Measurements from ENCODE around the gene SIPA1L3.
"Not testable (repeated sequence)": the region's sequence is repeated elsewhere in the genome, so short reads cannot be mapped to it uniquely, and the experiment has no call there.

The SIPA1L3 gene

DNA sequence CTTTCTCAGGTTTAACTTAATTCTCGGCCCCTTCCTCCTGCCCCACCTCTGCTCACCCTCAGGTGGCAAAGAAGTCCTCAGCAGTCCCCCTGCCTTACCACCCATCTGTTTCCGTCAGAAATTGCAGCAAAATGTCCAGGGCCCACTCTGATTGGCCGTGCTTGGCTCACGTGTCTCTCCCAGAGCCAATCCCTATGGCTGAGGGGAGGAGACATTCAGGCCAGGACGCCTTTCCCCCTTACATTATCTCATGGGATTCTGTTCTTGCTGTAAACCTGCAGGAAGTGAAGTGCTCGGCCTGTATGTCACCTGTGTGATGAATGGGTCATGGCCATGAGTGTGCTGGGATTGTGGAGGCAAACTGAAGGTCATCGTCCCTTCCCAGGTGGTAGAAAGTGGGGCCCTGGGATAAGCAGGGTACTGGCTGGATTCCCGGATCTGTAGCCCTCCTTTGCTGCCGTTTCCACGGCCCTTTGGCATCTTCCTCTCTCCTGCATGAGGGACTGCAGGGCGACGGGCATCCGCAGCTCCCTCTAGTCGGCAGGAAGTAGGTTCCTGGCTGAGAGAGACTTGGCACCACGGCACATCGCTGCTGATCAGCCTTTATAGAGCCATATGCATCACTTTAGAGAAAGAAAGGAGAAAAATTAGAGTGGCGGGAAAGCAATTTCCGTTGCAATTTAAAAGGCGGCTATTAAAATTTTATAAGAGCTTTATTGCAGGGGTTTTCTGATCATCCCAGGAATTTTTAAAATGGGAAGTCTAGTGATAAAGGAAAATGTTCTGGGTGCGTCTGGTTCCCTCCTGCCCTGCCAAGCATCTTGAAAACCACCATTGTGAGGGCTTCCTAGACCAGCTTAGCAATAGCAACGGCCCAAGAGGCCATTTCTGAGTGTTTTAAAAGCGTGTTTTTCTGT lies 118.2 kb downstream of the SIPA1L3 start:
- DNase-seq = no peak

DNA sequence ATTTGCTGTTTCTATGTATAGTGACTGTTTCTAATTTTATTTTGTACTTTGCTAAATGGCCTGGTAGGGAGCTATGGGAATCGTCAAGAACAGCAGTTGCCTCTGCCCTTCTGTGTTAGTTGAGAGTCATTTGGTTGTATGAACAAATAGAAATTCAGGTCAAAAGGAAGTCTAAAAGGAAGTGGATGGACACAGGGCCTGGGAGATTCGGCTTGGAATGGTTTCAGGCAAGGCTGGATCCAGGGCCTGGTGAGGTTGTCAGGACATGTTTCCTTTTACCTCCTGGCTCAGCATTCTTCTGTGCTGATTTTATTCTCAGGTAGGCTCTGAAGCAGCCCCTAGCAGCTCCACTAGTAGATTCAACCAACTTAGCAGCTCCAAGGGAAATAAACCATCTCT lies 118.9 kb downstream of the SIPA1L3 start:
- no peak for DNase-seq

DNA sequence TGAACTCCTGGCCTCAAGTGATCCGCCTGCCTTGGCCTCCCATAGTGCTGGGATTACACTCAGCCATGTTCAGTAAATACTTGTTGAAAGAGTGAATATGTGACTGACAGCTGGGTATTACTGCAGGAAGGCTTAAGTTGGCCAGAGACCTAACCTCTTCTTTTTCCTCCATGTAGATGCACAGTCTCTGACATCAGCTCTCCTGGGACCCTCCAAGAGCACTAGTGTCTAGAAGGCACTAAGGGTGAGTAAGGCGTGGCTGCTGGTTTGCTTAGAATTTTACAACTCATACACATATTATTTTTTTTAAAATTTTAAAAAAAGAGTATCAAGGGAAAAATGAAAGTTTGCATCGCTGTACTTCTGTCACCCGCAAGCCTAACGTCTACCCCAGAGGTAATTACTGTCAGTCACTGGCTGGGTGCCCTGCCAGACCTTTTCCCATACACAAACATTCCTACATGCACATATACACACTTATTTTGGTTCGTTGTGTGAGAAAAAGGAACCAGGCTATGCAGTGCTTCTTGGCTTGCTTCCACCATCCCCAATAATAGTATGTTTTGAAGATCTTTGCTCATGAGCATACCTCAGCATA lies 122.0 kb downstream of the SIPA1L3 start:
- no peak for DNase-seq

DNA sequence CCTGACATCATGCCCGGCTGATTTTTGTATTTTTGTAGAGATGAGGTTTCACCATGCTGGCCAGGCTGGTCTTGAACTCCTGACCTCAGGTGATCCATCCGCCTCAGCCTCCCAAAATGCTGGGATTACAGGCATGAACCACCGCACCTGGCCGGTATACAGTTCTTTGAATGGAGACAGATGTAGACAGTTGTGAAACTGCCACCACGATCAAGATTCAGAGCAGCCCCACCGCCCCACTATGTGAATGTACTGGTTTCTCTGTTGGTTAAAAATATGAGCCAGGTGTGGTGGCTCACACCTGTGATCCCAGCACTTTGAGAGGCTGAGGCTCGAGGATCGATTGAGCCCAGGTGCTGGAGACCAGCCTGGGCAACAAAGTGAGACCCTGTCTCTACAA lies 123.0 kb downstream of the SIPA1L3 start:
- DNase-seq = not testable (repeated sequence)

DNA sequence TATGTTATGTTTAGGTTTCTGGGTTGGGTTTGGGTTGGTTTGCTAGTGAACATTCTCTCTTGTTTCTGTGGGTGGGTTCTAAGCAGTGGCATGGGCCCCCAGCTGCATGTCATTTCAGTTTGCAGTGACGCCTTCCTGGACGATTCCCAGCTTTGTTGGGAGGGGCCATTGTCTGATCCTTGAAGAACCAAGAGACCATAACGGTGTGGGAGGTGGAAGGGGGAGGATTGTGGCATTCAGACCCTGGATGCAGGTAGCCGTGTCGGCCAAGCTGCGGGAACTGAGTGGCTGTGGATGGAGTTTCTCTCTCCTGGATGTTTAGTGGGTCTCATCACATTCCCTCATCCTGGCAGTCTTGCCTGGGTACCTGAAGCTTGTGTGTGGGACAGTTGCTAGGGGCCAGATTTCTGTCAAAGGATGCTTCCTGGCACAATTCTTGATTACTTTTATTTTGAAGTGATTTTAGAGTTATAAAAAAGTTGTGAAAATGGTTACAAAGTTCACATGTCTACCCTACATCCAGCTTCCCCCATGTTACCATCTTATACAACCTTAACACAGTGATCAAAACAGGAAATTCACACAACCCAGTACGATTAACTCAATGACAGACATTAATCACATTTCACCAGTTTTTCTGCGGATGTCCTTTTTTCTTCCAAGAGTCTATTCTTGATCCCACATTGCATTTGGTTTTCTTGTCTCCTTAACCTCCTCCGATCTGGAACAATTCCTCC lies 123.8 kb downstream of the SIPA1L3 start:
- no peak for DNase-seq

DNA sequence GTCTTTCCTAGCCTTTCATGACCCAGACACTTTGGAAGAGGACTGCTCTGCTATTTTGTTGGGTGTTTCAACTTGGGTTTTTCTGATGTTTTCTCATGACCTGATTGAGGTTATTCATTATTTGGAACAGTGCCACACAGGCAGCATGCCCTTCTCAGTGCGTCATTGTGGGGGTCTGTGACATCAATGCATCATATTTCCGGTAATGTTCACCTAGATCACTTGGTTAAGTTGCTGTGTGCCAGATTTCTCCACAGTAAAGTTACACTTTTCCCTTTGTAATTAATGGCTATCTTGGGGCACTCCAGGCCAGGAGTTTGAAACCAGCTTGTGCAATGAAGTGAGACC lies 124.4 kb downstream of the SIPA1L3 start:
- DNase-seq = no peak

DNA sequence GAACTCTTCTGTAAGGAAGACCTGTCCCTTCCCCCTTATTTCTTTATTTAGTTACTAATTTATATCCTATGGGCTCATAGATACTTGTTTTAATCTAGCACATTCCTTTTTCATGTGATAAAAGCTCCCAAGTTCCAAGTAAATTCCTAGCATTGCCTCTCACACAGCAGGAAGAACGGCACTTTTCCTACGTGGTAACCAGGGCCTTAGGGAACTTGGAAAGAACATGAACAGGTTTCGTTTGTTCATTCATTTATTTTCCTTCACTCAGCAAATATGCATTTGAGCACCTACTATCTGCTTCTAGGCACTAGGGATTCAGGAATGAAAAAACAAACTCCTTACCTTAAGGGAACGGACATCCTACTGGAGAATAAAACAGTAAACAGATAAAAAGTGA lies 125.1 kb downstream of the SIPA1L3 start:
- no peak for DNase-seq

DNA sequence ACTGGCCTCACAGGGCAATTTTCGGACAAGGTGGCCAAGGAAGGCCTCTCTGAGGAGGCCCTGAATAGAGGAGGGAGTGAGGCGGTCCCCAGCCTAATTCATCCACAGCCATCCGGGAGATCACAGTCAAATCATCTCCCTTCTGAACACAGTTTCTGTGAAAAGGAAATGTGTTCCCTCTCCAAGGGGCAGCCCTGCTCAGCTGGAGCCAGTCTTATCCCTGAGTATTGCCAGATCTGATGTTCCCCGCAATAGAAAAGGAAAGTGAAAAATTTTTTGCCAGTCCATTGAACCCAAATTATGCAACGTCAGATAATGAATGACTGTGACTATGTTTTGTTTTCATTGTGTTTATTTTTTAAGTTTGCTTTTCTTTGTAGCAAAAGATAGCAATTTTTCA lies 125.9 kb downstream of the SIPA1L3 start:
- DNase-seq = no peak

DNA sequence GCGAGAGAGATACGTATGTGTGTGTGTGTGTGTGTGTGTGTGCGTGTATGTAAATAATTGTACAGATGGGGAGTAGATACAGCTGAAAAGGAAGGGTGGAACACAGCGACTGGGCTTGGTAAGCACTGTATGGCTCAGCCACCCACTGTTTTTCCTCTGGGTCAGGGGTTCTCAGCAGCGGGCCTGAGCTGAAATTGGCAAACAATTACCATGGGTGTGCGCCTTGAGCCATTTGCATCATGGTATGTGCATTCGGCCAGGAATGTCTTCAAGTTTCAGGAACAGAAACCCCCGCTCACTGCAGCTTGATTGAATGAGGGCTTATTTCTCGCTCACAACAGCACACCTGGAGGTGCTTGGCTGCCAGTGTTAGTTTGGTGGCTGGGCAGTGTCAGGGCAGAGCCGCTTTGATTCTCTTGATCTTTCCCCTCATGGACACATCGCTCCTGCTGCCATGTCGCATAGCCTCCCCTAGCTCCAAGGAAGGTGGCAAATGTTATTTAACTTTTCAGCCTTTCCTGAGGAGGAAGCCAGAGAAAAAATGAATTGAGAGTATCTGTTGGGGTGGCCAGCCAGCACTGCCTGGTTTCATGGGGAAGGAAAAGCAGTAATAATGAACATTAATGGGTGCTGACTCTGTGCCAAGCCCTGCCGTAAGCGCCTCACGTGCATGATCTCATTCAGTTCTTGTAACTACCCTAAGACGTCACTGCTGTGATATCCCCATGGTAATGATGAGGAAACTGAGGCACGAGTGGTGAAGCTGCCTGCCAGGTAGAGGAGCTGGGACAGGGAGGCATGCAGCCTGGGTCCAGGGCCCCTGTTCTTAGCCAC lies 126.9 kb downstream of the SIPA1L3 start:
- DNase-seq = no peak

DNA sequence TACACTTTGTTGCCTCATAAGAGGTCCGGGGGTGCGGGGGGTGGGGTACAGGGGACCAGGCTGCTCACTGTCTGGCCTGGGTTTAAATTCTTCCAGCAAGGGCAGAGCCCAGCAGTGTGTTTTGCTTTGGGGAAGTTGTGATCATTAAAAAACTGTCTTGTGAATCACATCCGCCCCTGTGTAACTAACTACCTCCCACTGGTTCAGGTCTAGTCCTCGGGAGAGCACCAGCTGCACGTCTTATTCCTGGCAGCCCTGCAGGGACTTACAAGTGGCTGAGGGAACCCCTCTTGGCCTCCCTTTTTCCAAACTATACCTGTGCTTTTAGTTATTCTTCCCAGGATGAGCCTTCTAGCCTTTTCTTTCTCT lies 127.5 kb downstream of the SIPA1L3 start:
- no peak for DNase-seq

DNA sequence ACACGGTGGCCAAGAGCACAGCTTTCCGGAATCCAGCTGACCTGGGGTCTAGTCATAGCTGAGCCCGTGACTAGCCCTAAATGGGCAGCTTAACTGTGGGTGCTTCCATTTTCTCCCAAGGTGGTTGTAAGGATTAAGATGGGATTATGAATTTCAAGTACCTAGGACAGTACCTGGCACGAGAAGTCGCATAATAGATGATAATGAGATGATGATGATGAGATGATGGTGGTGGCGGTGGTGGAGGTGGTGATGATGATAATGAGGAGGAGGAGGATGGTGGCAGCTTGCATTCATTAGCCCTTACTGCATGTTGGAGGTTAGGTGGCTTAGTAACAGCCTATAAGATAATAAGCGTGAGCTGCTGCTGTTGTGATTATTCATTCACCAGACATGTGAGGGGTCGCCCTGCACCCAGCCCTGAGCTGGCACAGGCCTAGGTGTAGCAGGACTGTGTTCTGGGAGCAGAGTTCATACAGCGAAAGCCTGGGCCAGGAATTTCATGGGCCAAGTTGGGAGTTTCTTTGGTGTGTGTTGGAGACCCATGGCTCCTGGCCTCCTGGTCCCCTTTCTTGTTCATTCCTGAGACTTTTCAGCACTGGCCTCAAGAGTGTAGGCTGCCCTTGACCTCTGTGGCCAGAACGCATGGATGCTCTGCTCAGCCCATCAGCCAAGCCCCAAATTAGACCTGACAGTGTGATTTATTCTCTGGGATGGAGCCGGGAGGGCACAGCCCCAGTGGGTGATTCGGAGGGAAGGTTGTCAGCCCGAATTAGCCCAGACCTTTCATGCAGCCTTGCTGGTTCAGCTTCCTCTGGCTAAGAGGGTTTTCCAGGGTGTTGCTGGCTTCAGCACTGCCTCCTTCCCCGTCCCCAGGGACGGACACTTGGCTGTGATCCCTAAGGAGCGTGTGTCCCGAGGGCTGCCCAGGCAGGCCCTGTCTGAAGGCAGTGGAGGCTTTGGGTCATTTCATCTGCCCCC lies 128.8 kb downstream of the SIPA1L3 start:
- DNase-seq = no peak

DNA sequence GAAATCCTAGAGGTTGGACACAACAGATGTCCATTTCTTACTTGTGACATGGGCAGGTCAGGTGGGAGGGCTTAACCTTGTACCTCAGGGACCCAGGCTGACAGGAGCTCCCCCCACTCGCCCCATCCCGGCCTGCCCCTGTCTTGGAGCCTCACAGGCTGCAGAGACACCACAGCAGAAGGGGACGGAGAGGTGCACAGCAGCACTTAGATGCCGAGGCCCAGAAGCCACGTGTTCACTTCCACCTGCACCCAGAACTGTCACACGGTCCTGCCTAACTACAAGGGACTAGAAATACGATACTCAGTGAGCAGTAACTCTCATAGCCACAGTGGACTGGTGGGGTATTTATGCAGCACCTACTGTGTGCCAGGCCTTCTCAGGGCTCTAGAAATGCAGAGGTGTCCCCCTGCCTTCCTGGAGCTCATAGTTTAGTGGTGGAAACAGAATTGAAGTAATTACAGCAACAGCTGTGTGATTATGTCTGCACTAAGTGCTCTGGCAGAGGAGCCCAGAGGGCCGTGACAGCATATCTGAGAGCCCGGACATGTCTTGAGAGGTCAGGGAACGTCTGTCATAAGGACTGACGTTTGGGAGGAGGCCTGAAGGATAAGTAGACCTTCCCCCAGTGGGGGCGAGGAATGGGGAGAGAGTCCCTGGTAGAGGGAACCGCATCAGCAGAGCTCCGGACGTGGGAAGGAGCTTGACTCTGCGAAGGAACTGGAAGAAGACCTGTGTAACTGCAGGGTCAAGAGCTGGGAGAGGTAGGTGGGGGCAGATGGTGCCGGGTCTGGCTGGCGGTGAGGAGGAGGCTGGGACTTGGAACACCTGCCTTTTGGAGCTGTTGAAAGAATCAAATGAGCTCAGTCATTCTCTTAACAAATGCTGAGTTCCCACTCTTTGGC lies 130.0 kb downstream of the SIPA1L3 start:
- no peak for DNase-seq

DNA sequence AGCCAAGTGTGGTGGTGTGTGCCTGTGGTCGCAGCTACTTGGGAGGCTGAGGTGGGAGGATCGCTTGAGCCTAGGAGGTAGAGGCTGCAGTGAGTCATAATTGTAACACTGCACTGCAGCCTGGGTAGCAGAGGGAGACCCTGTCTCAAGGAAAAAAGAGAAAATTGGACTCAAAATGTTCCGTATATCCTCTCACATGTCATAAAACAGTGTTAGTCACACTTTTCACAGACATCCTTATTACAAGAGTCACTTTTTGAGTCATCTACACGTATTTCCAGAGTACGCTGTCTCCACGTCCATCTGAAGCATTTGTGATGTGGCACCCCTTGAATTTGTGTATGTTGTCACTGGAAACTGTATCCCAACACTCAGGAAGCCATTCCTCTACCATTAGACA lies 133.0 kb downstream of the SIPA1L3 start:
- DNase-seq = no peak

DNA sequence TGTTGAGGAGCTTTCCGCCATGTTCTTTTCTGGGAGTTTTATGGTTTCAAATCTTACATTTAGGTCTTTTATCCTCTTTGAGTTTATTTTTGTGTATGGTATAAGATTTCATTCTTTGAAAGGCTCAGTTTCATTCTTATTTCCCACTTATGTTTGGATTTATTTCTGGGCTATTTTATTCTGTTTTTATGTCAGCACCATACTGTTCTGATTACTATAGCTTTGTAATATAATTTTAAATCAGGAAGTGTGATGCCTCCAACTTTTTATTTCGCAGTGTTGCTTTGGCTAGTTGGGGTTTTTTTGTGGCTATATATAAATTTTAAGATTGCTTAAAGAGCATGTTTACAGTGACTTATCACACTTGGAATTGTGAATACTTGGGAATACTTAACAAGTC lies 135.1 kb downstream of the SIPA1L3 start:
- no peak for DNase-seq

DNA sequence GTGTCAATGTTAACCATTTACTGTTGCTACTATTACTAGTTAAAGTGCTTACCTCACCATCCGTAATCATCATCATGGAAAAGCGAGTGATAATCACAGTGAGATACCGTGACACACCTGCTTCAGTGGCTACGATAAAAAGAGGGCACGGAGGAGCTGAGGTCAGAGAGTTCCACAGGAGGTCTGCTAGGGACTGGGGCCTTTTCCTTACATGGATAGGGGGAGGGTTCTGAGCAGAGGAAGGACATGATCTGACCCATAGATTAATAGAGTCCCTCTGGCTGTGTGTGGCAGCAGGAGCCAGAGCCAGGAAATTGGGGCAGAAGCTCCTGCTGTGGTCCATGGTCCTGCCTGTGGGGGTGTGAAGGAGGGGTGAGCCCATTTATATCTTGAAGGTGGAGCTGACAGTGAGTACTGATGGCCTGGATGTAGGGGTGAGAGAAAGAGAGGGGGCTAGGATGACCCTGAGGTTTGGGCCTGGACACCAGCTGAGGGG lies 136.7 kb downstream of the SIPA1L3 start:
- DNase-seq = no peak

DNA sequence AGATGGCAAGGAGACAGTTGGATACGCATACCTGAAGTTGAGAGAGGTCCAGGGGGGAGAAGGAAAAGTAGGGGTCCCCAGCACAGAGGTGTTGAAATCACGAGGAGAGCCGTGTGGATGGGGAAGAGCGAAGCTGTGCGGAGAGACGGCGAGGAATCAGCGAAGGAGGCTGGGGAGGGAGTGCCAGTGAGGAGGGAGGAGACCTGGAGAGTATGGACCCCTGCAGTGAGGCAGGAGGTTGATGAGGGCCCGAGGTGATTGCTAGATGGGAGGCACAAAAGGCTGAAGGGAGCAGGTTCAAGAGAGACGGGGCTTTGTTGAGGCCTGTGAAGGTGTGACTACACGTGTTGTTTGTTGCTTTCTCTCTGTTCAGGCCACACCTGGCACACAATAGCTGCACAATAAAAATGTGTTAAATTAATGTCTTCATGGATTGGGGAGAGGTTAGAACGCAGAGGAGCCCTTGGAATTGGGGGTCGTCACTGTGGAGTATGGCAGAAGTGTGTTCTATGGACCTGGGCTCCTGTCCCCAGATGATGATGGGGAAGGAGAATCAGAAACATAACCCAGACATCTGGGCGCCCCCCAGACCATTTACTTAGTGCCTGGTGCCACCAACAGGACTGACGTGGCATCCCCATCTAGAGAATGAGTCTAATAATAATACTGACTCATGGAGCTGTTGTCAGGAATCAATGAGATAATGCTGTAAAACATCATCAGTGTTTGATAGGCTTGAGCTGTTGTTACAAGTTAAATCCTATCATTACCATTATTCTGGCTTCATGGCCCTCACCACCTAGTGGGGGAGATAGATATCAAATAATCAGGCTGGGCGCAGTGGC lies 137.5 kb downstream of the SIPA1L3 start:
- DNase-seq = no peak

DNA sequence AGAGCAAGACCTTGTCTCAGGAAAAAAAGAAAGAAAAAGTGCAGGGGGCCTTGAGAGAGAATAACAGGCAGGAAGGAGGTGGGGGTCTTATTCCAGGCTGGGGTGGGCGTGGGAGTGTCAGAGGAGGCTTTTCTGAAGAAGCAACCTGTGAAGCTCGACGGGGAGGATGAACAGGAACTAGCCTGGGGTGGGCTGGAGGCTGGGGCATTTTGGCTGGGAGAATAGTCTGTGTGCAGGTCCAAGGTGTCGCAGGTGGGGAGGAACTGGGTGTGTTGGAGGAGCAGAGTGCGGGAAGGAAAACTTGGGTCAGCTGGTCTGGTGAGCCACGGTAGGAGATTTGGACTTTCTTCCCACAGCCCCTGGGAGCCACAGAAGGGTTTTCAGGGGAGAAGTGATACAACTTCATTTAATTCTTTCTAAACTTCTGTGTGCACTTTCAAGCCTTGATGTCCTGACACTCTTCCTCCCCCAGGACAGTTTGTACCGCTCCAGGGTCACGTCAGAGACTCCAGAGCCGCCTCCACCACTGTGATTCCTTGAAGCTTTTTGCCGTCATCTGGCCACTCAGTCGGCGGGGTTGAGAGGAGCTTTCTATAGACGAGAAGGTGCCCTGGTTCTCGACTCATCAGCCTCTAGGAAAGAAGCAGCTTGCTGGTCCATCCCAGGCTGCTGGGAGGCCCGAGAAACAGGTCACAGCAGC lies 138.7 kb downstream of the SIPA1L3 start:
- no peak for DNase-seq

DNA sequence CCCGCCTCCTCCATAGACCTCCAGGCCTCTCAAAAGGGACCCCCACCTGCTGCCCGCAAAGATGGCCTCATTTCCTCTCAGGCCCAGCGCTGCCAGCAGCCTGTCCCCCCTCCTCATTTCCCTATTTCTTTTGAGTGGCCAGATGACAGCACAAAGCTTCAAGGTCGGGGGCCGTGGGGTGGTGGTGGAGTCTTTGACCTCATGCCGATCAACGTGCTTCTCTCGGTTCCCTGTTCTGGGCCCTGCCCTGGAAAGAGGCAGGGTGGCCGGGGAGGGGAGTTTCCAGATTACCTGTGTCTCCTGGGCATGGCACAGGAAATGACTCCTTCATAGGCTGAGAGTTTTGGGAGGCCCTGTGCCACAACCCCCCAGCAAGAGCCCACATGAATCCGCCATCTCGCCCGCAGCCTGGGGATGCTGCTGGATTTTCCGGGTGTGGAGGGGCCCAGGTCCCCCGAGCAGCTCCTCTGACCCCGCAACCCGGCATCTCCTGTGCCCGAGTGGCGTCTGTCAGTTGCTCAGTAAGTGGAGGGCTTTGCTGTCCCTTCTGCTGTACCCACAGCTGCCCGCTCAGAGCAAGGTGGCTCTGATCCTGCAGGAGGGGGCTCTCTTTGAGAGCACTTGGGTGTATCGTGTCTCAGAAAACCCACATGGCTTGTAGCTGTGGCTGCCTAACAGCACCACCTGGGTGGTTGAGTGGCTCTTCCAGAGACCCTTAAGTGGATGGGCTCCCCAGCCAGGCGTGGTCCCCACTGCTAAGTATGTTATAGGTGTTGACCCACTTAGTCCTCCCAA lies 139.4 kb downstream of the SIPA1L3 start:
- no peak for DNase-seq
